ENCODE data around the gene SLC9A9. TPM values are rescaled to one million over a fixed set of nuclear protein-coding genes. Genes with fewer than 3 reads are reported as not detected.

The SLC9A9 gene
- total and polyA plus RNA-seq, 4 donors: 3.3 to 15.0 (median 6.1) TPM

DNA sequence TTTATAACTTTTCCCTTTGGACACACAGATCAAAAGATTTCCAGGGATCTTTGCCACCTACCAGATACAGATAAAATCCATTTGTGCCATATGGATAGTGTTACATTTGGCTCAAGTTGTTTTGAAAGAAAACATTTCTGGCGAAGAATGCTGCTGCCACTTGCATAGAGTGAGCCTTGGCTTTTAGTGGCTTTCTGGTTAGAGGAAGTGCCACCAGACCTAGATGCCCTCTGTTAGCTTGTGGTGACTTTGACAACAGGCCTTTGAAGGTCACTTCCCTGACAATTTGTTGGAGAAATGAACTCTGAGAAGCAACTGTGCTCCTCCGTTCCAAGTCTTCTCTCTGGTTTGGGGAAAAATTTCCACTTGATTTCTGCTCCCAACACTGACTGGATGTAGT, 570.7 kb downstream of the SLC9A9 start:
- Histone ChIP-seq H3K4me1 (ENCODE audit: control insufficient read depth in 4 of 4, insufficient read depth in 4 of 4, low read length in 3 of 4) (no peaks in the 10 kb centered on the region), H3K36me3 (ENCODE audit: control insufficient read depth in 4 of 4, insufficient read depth in 3 of 4, low read depth in 1 of 4, low read length in 3 of 4) (no peaks in the 10 kb centered on the region), H3K9me3 (ENCODE audit: control insufficient read depth in 4 of 4, low read length in 3 of 4) (no peaks in the 10 kb centered on the region), H3K9ac (ENCODE audit: low read depth in 1 of 2, low read length in 2 of 2) (no peak overlapping the region), H3K4me3 (ENCODE audit: low read depth in 1 of 3, low read length in 3 of 3) (no peak overlapping the region), H3K27ac (ENCODE audit: low read depth in 1 of 2, low read length in 2 of 2) (no peak overlapping the region), H3K27me3 (ENCODE audit: control insufficient read depth in 4 of 4, insufficient read depth in 4 of 4, low read length in 3 of 4) (no peaks in the 10 kb centered on the region)
- no peak for TF ChIP-seq HNF4A (conservative IDR thresholded peaks at IDR 0.05)
- TF ChIP-seq RAD21 (IDR thresholded peaks at IDR 0.05): no peak
- TF ChIP-seq SP1 (IDR thresholded peaks at IDR 0.05): no peak
- no peak for TF ChIP-seq RXRA (IDR thresholded peaks at IDR 0.05)
- TF ChIP-seq, protein P1, sequence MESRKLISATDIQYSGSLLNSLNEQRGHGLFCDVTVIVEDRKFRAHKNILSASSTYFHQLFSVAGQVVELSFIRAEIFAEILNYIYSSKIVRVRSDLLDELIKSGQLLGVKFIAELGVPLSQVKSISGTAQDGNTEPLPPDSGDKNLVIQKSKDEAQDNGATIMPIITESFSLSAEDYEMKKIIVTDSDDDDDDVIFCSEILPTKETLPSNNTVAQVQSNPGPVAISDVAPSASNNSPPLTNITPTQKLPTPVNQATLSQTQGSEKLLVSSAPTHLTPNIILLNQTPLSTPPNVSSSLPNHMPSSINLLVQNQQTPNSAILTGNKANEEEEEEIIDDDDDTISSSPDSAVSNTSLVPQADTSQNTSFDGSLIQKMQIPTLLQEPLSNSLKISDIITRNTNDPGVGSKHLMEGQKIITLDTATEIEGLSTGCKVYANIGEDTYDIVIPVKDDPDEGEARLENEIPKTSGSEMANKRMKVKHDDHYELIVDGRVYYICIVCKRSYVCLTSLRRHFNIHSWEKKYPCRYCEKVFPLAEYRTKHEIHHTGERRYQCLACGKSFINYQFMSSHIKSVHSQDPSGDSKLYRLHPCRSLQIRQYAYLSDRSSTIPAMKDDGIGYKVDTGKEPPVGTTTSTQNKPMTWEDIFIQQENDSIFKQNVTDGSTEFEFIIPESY (IDR thresholded peaks at IDR 0.05): no peak
- TF ChIP-seq YY1 (IDR thresholded peaks at IDR 0.05): no peak
- TF ChIP-seq, protein P2, sequence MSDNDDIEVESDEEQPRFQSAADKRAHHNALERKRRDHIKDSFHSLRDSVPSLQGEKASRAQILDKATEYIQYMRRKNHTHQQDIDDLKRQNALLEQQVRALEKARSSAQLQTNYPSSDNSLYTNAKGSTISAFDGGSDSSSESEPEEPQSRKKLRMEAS (IDR thresholded peaks at IDR 0.05): no peak
- TF ChIP-seq FOXA2 (IDR thresholded peaks at IDR 0.05): no peak
- no peak for TF ChIP-seq HNF4G (IDR thresholded peaks at IDR 0.05)
- TF ChIP-seq, protein P3, sequence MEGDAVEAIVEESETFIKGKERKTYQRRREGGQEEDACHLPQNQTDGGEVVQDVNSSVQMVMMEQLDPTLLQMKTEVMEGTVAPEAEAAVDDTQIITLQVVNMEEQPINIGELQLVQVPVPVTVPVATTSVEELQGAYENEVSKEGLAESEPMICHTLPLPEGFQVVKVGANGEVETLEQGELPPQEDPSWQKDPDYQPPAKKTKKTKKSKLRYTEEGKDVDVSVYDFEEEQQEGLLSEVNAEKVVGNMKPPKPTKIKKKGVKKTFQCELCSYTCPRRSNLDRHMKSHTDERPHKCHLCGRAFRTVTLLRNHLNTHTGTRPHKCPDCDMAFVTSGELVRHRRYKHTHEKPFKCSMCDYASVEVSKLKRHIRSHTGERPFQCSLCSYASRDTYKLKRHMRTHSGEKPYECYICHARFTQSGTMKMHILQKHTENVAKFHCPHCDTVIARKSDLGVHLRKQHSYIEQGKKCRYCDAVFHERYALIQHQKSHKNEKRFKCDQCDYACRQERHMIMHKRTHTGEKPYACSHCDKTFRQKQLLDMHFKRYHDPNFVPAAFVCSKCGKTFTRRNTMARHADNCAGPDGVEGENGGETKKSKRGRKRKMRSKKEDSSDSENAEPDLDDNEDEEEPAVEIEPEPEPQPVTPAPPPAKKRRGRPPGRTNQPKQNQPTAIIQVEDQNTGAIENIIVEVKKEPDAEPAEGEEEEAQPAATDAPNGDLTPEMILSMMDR (IDR thresholded peaks at IDR 0.05; ENCODE audit: low read depth, low read length, missing input control): no peak
- no peak for TF ChIP-seq TAF1 (conservative IDR thresholded peaks at IDR 0.05)
- TF ChIP-seq, protein P4, sequence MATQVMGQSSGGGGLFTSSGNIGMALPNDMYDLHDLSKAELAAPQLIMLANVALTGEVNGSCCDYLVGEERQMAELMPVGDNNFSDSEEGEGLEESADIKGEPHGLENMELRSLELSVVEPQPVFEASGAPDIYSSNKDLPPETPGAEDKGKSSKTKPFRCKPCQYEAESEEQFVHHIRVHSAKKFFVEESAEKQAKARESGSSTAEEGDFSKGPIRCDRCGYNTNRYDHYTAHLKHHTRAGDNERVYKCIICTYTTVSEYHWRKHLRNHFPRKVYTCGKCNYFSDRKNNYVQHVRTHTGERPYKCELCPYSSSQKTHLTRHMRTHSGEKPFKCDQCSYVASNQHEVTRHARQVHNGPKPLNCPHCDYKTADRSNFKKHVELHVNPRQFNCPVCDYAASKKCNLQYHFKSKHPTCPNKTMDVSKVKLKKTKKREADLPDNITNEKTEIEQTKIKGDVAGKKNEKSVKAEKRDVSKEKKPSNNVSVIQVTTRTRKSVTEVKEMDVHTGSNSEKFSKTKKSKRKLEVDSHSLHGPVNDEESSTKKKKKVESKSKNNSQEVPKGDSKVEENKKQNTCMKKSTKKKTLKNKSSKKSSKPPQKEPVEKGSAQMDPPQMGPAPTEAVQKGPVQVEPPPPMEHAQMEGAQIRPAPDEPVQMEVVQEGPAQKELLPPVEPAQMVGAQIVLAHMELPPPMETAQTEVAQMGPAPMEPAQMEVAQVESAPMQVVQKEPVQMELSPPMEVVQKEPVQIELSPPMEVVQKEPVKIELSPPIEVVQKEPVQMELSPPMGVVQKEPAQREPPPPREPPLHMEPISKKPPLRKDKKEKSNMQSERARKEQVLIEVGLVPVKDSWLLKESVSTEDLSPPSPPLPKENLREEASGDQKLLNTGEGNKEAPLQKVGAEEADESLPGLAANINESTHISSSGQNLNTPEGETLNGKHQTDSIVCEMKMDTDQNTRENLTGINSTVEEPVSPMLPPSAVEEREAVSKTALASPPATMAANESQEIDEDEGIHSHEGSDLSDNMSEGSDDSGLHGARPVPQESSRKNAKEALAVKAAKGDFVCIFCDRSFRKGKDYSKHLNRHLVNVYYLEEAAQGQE (IDR thresholded peaks at IDR 0.05): no peak
- TF ChIP-seq, protein P5, sequence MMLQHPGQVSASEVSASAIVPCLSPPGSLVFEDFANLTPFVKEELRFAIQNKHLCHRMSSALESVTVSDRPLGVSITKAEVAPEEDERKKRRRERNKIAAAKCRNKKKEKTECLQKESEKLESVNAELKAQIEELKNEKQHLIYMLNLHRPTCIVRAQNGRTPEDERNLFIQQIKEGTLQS (IDR thresholded peaks at IDR 0.05): no peak
- TF ChIP-seq GABPA (IDR thresholded peaks at IDR 0.05 in 1 of 2, conservative IDR thresholded peaks at IDR 0.05 in 1 of 2): no peak
- no peak for TF ChIP-seq JUND (IDR thresholded peaks at IDR 0.05)
- DNase-seq (ENCODE audit: low spot score): no peak
- 96% methylated on average over 2 of the region's 2 CpGs for WGBS

DNA sequence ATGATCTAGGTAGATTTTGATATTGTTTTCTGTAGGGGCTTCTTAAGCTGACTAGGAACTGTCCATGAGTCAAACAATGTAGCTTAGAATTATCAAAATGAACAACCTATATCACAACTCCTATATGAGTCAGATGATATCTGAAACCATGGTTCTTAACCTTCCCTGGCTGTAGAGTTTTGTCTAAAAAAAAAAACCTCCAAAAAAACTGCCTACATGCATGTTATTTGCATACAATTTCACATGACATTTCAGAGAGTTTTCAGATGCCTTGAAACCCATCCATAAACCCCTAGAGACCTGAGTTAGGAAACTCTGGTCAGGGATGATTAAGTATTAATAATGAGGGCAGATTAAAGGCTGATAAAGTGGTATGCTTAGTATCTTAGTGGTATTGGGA, 571.7 kb downstream of the SLC9A9 start:
- TF ChIP-seq YY1 (IDR thresholded peaks at IDR 0.05) (no peak), HNF4A (conservative IDR thresholded peaks at IDR 0.05) (no peak), RAD21 (IDR thresholded peaks at IDR 0.05) (no peak), FOXA1 (IDR thresholded peaks at IDR 0.05) (no peak), FOXA2 (IDR thresholded peaks at IDR 0.05) (no peak), EGR1 (IDR thresholded peaks at IDR 0.05; ENCODE audit: low read depth in 2 of 2) (no peak)
- Histone ChIP-seq H3K27ac (ENCODE audit: low read depth in 1 of 2, low read length in 2 of 2) (no peak overlapping the region), H3K36me3 (ENCODE audit: control insufficient read depth in 4 of 4, insufficient read depth in 3 of 4, low read depth in 1 of 4, low read length in 3 of 4) (no peaks in the 10 kb centered on the region), H3K9ac (ENCODE audit: low read depth in 1 of 2, low read length in 2 of 2) (no peak overlapping the region), H3K27me3 (ENCODE audit: control insufficient read depth in 4 of 4, insufficient read depth in 4 of 4, low read length in 3 of 4) (no peaks in the 10 kb centered on the region), H3K4me1 (ENCODE audit: control insufficient read depth in 4 of 4, insufficient read depth in 4 of 4, low read length in 3 of 4) (no peaks in the 10 kb centered on the region), H3K9me3 (ENCODE audit: control insufficient read depth in 4 of 4, low read length in 3 of 4) (no peaks in the 10 kb centered on the region), H3K4me3 (ENCODE audit: low read depth in 1 of 3, low read length in 3 of 3) (no peak overlapping the region)
- no peak for DNase-seq (ENCODE audit: low spot score)
